ENCODE measurements around the gene CLCN7.
A peak's percentile ranks its signal among the peaks of the same experiment; 100 is the strongest.

The CLCN7 gene

GRCh38 chr16:1413684-1414531 is 60.9 kb downstream of the CLCN7 start:
- peaks cover 26% of the 10 kb centered on the region for H3K4me1 Mint-ChIP-seq
- peak overlapping the region; percentile 82 for H3K4me3 Mint-ChIP-seq
- DNase-seq = peak; percentile 75
- H3K9me3 Mint-ChIP-seq = no peaks in the 10 kb centered on the region
- peaks cover 14% of the 10 kb centered on the region for H3K27me3 Mint-ChIP-seq (ENCODE audit: low read depth, poor library complexity)
- H3K27ac Mint-ChIP-seq = no peak overlapping the region
- peaks cover 12% of the 10 kb centered on the region for H3K36me3 Mint-ChIP-seq (ENCODE audit: low read depth)
- TF ChIP-seq CTCF (IDR thresholded peaks at IDR 0.05) = peak; percentile 54

DNA sequence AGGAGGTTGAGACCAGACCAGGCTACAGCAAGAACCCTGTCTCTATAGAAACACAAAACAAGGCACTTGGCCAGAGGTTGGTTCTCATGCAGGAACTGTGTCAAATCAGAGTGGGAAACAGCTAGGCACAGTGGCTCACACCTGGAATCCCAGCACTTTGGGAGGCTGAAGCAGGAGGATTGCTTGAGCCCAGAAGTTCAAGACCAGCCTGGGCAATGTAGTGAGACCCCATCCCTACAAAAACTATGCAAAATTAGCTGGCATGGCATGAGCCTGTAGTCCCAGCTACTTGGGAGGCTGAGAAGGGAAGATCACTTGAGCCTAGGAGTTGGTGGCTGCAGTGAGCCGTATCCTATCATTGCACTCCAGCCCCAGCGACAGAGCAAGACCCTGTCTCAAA is 62.0 kb downstream of the CLCN7 start:
- peaks cover 12% of the 10 kb centered on the region for H3K36me3 Mint-ChIP-seq (ENCODE audit: low read depth)
- H3K4me1 Mint-ChIP-seq = peaks cover 18% of the 10 kb centered on the region
- H3K9me3 Mint-ChIP-seq = no peaks in the 10 kb centered on the region
- peaks cover 14% of the 10 kb centered on the region for H3K27me3 Mint-ChIP-seq (ENCODE audit: low read depth, poor library complexity)
- TF ChIP-seq CTCF (IDR thresholded peaks at IDR 0.05) = no peak
- no peak for DNase-seq
- peak overlapping the region; percentile 59 for H3K4me3 Mint-ChIP-seq
- no peak overlapping the region for H3K27ac Mint-ChIP-seq

DNA sequence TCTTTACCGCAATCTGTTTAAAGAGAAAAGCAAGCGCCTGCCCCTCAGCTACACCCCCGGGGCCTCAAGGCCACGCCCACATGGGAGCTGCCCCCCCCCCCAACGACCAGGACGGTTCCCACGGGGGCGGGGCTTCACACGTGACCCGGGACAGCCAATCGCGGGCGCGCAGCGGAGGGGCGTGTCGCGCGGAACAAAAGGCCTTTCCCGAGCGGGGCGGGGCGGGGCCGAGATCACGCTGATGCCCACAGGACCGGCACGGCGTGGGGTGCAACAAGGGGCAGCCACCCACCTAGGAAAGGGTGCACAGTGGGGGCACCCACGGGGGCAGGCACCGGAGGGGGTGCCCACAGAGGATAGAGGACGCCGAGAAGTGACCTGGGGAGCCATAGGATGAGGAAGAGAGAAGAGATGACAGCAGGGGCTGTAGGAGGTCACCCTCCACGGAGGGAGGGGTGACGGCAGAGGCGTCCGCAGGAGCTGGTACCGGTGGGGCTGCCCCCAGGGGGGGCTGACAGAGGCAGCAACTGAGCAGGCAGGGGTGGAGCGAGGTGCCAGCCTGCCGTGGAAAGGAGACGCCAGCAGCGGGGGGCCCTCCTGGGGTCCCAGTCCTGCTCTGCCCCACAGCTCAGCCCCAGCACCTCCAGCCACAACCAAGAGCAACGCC is 66.5 kb downstream of the CLCN7 start:
- Mint-ChIP-seq H3K27ac (no peak overlapping the region), H3K9me3 (no peaks in the 10 kb centered on the region), H3K4me1 (peaks cover 10% of the 10 kb centered on the region), H3K27me3 (ENCODE audit: low read depth, poor library complexity) (peaks cover 16% of the 10 kb centered on the region), H3K4me3 (peak overlapping the region; percentile 81), H3K36me3 (ENCODE audit: low read depth) (peaks cover 12% of the 10 kb centered on the region)
- TF ChIP-seq CTCF (IDR thresholded peaks at IDR 0.05) = no peak
- peak; percentile 99 for DNase-seq

DNA sequence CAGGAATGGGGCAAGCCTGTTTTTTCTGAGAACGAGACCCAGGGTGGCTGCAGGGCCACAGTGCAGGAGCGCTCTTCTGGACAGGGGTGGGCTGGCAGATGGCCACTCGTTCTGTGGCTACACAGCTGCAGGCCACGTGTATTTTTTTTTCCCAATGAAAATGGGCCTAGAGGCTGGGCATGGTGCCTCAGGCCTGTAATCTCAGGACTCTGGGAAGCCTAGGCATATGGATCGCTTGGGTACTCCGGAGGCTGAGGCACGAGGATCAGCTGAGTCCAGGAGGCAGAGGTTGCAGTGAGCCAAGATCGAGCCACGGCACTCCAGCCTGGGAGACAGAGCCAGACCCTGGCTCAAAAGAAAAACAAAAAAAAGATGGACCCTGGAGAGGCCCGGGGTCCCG is 67.1 kb downstream of the CLCN7 start:
- Mint-ChIP-seq H3K4me3 (peak overlapping the region; percentile 81), H3K27me3 (ENCODE audit: low read depth, poor library complexity) (peaks cover 14% of the 10 kb centered on the region), H3K27ac (no peak overlapping the region), H3K36me3 (ENCODE audit: low read depth) (peaks cover 12% of the 10 kb centered on the region), H3K4me1 (peaks cover 10% of the 10 kb centered on the region), H3K9me3 (no peaks in the 10 kb centered on the region)
- no peak for TF ChIP-seq CTCF (IDR thresholded peaks at IDR 0.05)
- DNase-seq = no peak

GRCh38 chr16:1403733-1404132 is 71.1 kb downstream of the CLCN7 start:
- TF ChIP-seq CTCF (IDR thresholded peaks at IDR 0.05) = no peak
- Mint-ChIP-seq H3K4me1 (no peaks in the 10 kb centered on the region), H3K9me3 (no peaks in the 10 kb centered on the region), H3K4me3 (no peak overlapping the region), H3K36me3 (ENCODE audit: low read depth) (peaks cover 7% of the 10 kb centered on the region), H3K27me3 (ENCODE audit: low read depth, poor library complexity) (peaks cover 5% of the 10 kb centered on the region), H3K27ac (no peak overlapping the region)
- DNase-seq = no peak
